GM23248 (cell line): ENCODE results near the gene TBC1D21. TPM values are rescaled to one million over a fixed set of nuclear protein-coding genes. Genes with fewer than 3 reads are reported as not detected.
A peak's percentile ranks its signal among the peaks of the same experiment; 100 is the strongest.

Experiments
- DNase-seq: peaks from one replicate; pipeline ENCODE4 v3.0.0-alpha.2; 2015
- H2AFZ ChIP-seq: fragments of 200-600 bp; sonication (generic); 2 replicates; pipeline ENCODE4 v1.6.1; 2016; ENCODE audit warnings: antibody characterized with exemption
- H3F3A ChIP-seq: fragments of 200-600 bp; sonication (generic); 2 replicates; pipeline ENCODE4 v1.6.1; 2016; ENCODE audit warnings: mild to moderate bottlenecking, antibody characterized with exemption, mixed run types; ENCODE audit not compliant: insufficient read depth
- H3K27ac ChIP-seq: fragments of 200-600 bp; sonication (generic); 2 replicates; pipeline ENCODE4 v1.5.1; 2016; ENCODE audit warnings: mild to moderate bottlenecking
- H3K27me3 ChIP-seq: fragments of 200-600 bp; sonication (generic); replicated peaks from 2 replicates; pipeline ENCODE4 v1.6.1; 2016; ENCODE audit warnings: mild to moderate bottlenecking; ENCODE audit not compliant: insufficient read depth
- H3K36me3 ChIP-seq: fragments of 200-600 bp; sonication (generic); 2 replicates; pipeline ENCODE4 v1.6.1; 2016; ENCODE audit warnings: low read depth, mild to moderate bottlenecking
- H3K4me1 ChIP-seq: fragments of 200-600 bp; sonication (generic); 2 replicates; pipeline ENCODE4 v1.6.1; 2016; ENCODE audit warnings: mild to moderate bottlenecking; ENCODE audit not compliant: insufficient read depth
- H3K4me2 ChIP-seq: fragments of 200-600 bp; sonication (generic); one replicate; pipeline ENCODE4 v1.6.1; 2016; ENCODE audit warnings: mild to moderate bottlenecking; ENCODE audit not compliant: unreplicated experiment
- H3K4me3 ChIP-seq: fragments of 200-600 bp; sonication (generic); 2 replicates; pipeline ENCODE4 v1.5.1; 2016; ENCODE audit warnings: mild to moderate bottlenecking
- H3K79me2 ChIP-seq: fragments of 200-600 bp; sonication (generic); 2 replicates; pipeline ENCODE4 v1.6.1; 2016; ENCODE audit warnings: mild to moderate bottlenecking; ENCODE audit not compliant: insufficient read depth
- H3K9ac ChIP-seq: fragments of 200-600 bp; sonication (generic); 2 replicates; pipeline ENCODE4 v1.6.1; 2016; ENCODE audit warnings: mild to moderate bottlenecking
- H3K9me2 ChIP-seq: fragments of 200-600 bp; sonication (generic); 2 replicates; pipeline ENCODE4 v1.6.1; 2016; ENCODE audit warnings: mixed run types, mild to moderate bottlenecking, moderate library complexity; ENCODE audit not compliant: insufficient read depth
- H3K9me3 ChIP-seq: fragments of 200-600 bp; sonication (generic); one replicate; pipeline ENCODE4 v1.6.1; 2017; ENCODE audit warnings: low read depth
- H4K20me1 ChIP-seq: fragments of 200-600 bp; sonication (generic); 2 replicates; pipeline ENCODE4 v1.6.0; 2016; ENCODE audit not compliant: insufficient read depth
- EZH2 ChIP-seq: fragments of 200-600 bp; sonication (generic); IDR thresholded peaks from 2 replicates; pipeline ENCODE4 v1.6.1; 2018; ENCODE audit warnings: antibody characterized with exemption, mild to moderate bottlenecking; ENCODE audit not compliant: insufficient read depth, poor library complexity, severe bottlenecking
- EZH2phosphoT487 ChIP-seq: fragments of 200-600 bp; sonication (generic); IDR thresholded peaks from 2 replicates; pipeline ENCODE4 v1.6.1; 2018; ENCODE audit warnings: antibody characterized with exemption, moderate library complexity, mild to moderate bottlenecking, low read depth; ENCODE audit not compliant: insufficient read depth
- WGBS, 2 experiments: methylation state at CpG; one replicate each; pipeline ENCODE4 v1.1.6; 2015 to 2017; ENCODE audit warnings: low lambda C conversion rate in 2 of 2, low coverage in 1 of 2; ENCODE audit errors: missing lambda C conversion rate in 2 of 2; 5-methylcytosine and 5-hydroxymethylcytosine counted together
- in situ Hi-C: fragments of 300-500 bp; cut with MboI; formaldehyde crosslinking; loops from 2 replicates; pipeline ENCODE4 v1.15.0; 2020
- polyA plus RNA-seq: library from polyadenylated mRNA; unstranded; fragments of >200 nt; fragmentation: Nextera tagmentation; extraction: Ambion mirVana; gene quantifications from 2 replicates; pipeline ENCODE4 v1.2.1, GENCODE V29; 2016
- total RNA-seq: library from RNA; depleted of rRNA; stranded (reverse); fragments of >200 nt; shearing (Covaris generic); gene quantifications from 2 replicates; pipeline ENCODE4 v1.2.3, GENCODE V29; 2014

TBC1D21 gene
- total and polyA plus RNA-seq, 2 experiments from 2014 or later = not detected

- no peak for DNase-seq
- H3K36me3 ChIP-seq = no peaks in the 10 kb centered on the region; the same call in 1 of the 2 replicates
- no peak overlapping the region for H3K27ac ChIP-seq
- H3F3A ChIP-seq = no peaks in the 10 kb centered on the region
- H3K9me3 ChIP-seq = no peaks in the 10 kb centered on the region
- peaks cover 8% of the 10 kb centered on the region; the same call in 1 of the 2 replicates for H3K4me1 ChIP-seq
- no peaks in the 10 kb centered on the region for H4K20me1 ChIP-seq
- in situ Hi-C loops = no loop called here
- no peak for TF ChIP-seq EZH2
- TF ChIP-seq EZH2phosphoT487 = no peak
- no peak overlapping the region for H3K4me2 ChIP-seq
- 74 to 85% methylated on average over 2 of the region's 2 CpGs for WGBS, 2 experiments
- no peaks in the 10 kb centered on the region for H3K9me2 ChIP-seq
- no peak overlapping the region for H2AFZ ChIP-seq
- H3K9ac ChIP-seq = no peak overlapping the region
- H3K4me3 ChIP-seq = no peak overlapping the region
- no peaks in the 10 kb centered on the region for H3K79me2 ChIP-seq
- H3K27me3 ChIP-seq = no peaks in the 10 kb centered on the region
Measured at GRCh38 chr15:73907035-73907408, 33.7 kb downstream of the TBC1D21 start.

DNA sequence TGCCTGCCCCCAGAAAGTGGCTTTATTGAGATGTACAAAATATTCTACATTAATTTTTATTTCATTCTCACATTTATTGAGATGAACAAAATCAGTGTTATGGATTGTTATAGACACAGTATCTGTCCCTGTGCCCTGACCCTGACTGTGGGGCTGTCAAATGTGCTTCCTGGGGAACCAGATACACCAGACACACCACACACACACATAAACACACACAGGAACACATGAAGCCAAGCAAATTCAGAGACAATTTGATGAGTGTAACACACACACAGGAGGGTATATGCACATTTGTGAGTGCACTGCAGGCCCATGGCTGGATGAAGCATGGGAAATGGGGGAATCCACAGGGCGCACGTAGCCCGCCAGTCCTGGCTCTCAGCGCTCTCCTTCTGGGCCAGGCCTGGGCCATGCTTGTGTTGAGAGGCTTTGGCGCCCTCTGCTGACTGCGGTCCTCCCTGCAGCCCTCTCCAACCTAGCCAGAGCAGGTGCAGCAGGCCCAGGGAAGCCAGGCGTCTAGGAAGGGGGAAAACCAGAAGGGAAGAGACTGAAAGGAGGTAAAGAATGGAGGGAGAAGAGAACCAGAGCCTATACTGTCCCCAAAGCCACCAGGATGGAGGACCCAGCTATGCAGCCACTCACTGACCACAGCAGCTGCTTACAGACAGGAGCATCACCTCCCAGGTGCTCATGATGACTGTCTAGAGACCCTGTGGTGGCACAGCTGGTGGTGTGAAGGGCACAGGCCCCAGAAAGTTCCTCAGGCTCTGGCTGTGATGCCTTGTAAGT is 34.9 kb downstream of the TBC1D21 start:
- Histone ChIP-seq H3K36me3 (no peaks in the 10 kb centered on the region; the same call in 1 of the 2 replicates), H3K9me2 (no peaks in the 10 kb centered on the region), H3K4me3 (no peak overlapping the region), H3K4me1 (peaks cover 8% of the 10 kb centered on the region; the same call in 1 of the 2 replicates), H2AFZ (no peak overlapping the region), H3K9ac (no peak overlapping the region), H3K27me3 (no peaks in the 10 kb centered on the region), H4K20me1 (no peaks in the 10 kb centered on the region), H3K27ac (no peak overlapping the region), H3K9me3 (no peaks in the 10 kb centered on the region), H3K4me2 (no peak overlapping the region), H3F3A (no peaks in the 10 kb centered on the region), H3K79me2 (no peaks in the 10 kb centered on the region)
- TF ChIP-seq EZH2 (no peak), EZH2phosphoT487 (no peak)
- 14 to 17% methylated on average over 7 of the region's 7 CpGs for WGBS, 2 experiments
- peak; percentile 87 for DNase-seq
- in situ Hi-C loops = no loop called here

- Histone ChIP-seq H3K4me2 (no peak overlapping the region), H3K9me2 (no peaks in the 10 kb centered on the region), H3K27ac (no peak overlapping the region), H3K9ac (no peak overlapping the region), H3F3A (no peaks in the 10 kb centered on the region), H3K9me3 (no peaks in the 10 kb centered on the region), H3K79me2 (no peaks in the 10 kb centered on the region), H4K20me1 (no peaks in the 10 kb centered on the region), H3K36me3 (no peaks in the 10 kb centered on the region; the same call in 1 of the 2 replicates), H3K4me1 (peaks cover 8% of the 10 kb centered on the region; the same call in 1 of the 2 replicates), H3K4me3 (no peak overlapping the region), H3K27me3 (no peaks in the 10 kb centered on the region), H2AFZ (no peak overlapping the region)
- no peak for DNase-seq
- TF ChIP-seq EZH2 (no peak), EZH2phosphoT487 (no peak)
- 96 to 100% methylated on average over 2 of the region's 2 CpGs for WGBS, 2 experiments
- in situ Hi-C loops = no loop called here
Measured at GRCh38 chr15:73908822-73909122, 35.4 kb downstream of the TBC1D21 start.

DNA sequence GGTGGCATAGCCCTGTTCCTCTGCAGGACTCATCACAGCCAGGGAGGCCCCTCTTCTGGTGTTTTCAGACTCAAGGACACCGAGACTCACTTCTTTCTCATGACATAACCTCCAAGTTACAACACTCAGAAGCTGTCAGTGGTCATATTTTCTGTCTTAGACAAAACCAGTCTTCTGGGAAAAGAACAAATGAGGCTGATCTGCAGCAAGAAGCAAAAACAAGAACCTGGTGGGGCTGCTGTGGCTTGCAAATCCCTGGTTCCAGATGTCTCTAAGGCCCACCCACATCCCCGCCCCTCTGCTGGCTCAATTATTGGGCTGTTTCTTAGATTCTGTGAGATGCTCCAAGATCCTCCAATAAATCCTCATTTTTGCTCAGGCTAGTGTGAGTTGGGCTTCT is 36.3 kb downstream of the TBC1D21 start:
- no peak overlapping the region for H3K27ac ChIP-seq
- H3K9me3 ChIP-seq = no peaks in the 10 kb centered on the region
- in situ Hi-C loops = no loop called here
- H3K79me2 ChIP-seq = no peaks in the 10 kb centered on the region
- no peak for TF ChIP-seq EZH2
- TF ChIP-seq EZH2phosphoT487 = no peak
- no peak overlapping the region for H3K4me3 ChIP-seq
- DNase-seq = no peak
- WGBS, 2 experiments = 39 to 56% methylated on average over 2 of the region's 2 CpGs
- H3K9me2 ChIP-seq = no peaks in the 10 kb centered on the region
- no peaks in the 10 kb centered on the region for H4K20me1 ChIP-seq
- peaks cover 8% of the 10 kb centered on the region; the same call in 1 of the 2 replicates for H3K4me1 ChIP-seq
- no peak overlapping the region for H3K9ac ChIP-seq
- no peaks in the 10 kb centered on the region for H3F3A ChIP-seq
- no peaks in the 10 kb centered on the region for H3K27me3 ChIP-seq
- H2AFZ ChIP-seq = no peak overlapping the region
- no peaks in the 10 kb centered on the region; the same call in 1 of the 2 replicates for H3K36me3 ChIP-seq
- no peak overlapping the region for H3K4me2 ChIP-seq
